Measurements from ENCODE around the gene LIF. TPM values are rescaled to one million over a fixed set of nuclear protein-coding genes. Genes with fewer than 3 reads are reported as not detected.

Gene LIF
- total and polyA plus RNA-seq, 4 donors = 0.77 to 26.1 (median 5.1) TPM

- Histone ChIP-seq H3K27ac (ENCODE audit: low read depth in 1 of 2, low read length in 1 of 2) (no peak overlapping the region), H3K4me1 (ENCODE audit: control insufficient read depth in 5 of 5, insufficient read depth in 5 of 5, low read length in 5 of 5) (peaks cover 0 to 27% (median 16%) of the 10 kb centered on the region in 5 donors), H3K36me3 (ENCODE audit: control insufficient read depth in 4 of 4, insufficient read depth in 4 of 4, low read length in 4 of 4) (no peaks in the 10 kb centered on the region), H3K9ac (ENCODE audit: insufficient read depth in 1 of 2, low read length in 2 of 2) (no peak overlapping the region), H3K27me3 (ENCODE audit: control insufficient read depth in 3 of 3, insufficient read depth in 3 of 3, low read length in 2 of 3) (no peaks in the 10 kb centered on the region), H3K4me3 (no peak overlapping the region), H3K9me3 (ENCODE audit: control insufficient read depth in 4 of 4, insufficient read depth in 3 of 4, low read length in 3 of 4) (no peaks in the 10 kb centered on the region)
- ATAC-seq (ENCODE audit: insufficient read depth, low FRiP score) = no peak
- DNase-seq = no peak
- no peak for TF ChIP-seq CTCF (IDR thresholded peaks at IDR 0.05; ENCODE audit: control extremely low read depth, extremely low read depth)
- WGBS, 2 donors = 88 to 90% methylated on average over 19 of the region's 19 CpGs
Observed at GRCh38 chr22:30210235-30210909, 36.2 kb downstream of the LIF start.

- H3K27ac ChIP-seq (ENCODE audit: low read depth in 1 of 2, low read length in 1 of 2) = peak overlapping the region; percentile 36 to 88
- H3K36me3 ChIP-seq (ENCODE audit: control insufficient read depth in 4 of 4, insufficient read depth in 4 of 4, low read length in 4 of 4) = no peaks in the 10 kb centered on the region
- ATAC-seq (ENCODE audit: insufficient read depth, low FRiP score) = no peak
- WGBS, 2 donors = 95 to 97% methylated on average over 6 of the region's 6 CpGs
- no peaks in the 10 kb centered on the region for H3K9me3 ChIP-seq (ENCODE audit: control insufficient read depth in 4 of 4, insufficient read depth in 3 of 4, low read length in 3 of 4)
- no peak overlapping the region for H3K4me3 ChIP-seq
- TF ChIP-seq CTCF (IDR thresholded peaks at IDR 0.05; ENCODE audit: control extremely low read depth, extremely low read depth) = no peak
- no peaks in the 10 kb centered on the region for H3K27me3 ChIP-seq (ENCODE audit: control insufficient read depth in 3 of 3, insufficient read depth in 3 of 3, low read length in 2 of 3)
- H3K4me1 ChIP-seq (ENCODE audit: control insufficient read depth in 5 of 5, insufficient read depth in 5 of 5, low read length in 5 of 5) = peaks cover 0 to 35% (median 16%) of the 10 kb centered on the region in 5 donors
- DNase-seq = no peak
- peak overlapping the region in 1 of 2 donors; percentile 82 for H3K9ac ChIP-seq (ENCODE audit: insufficient read depth in 1 of 2, low read length in 2 of 2)
Observed at GRCh38 chr22:30209642-30210041, 36.9 kb downstream of the LIF start.

GRCh38 chr22:30208631-30209603, 37.6 kb downstream of the LIF start:
- TF ChIP-seq CTCF (IDR thresholded peaks at IDR 0.05; ENCODE audit: control extremely low read depth, extremely low read depth) = no peak
- H3K27me3 ChIP-seq (ENCODE audit: control insufficient read depth in 3 of 3, insufficient read depth in 3 of 3, low read length in 2 of 3) = no peaks in the 10 kb centered on the region
- peaks cover 0 to 38% (median 16%) of the 10 kb centered on the region in 5 donors for H3K4me1 ChIP-seq (ENCODE audit: control insufficient read depth in 5 of 5, insufficient read depth in 5 of 5, low read length in 5 of 5)
- H3K4me3 ChIP-seq = no peak overlapping the region
- ATAC-seq (ENCODE audit: insufficient read depth, low FRiP score) (peak; percentile 17), DNase-seq (peak; percentile 81 to 94 (median 91))
- no peaks in the 10 kb centered on the region for H3K9me3 ChIP-seq (ENCODE audit: control insufficient read depth in 4 of 4, insufficient read depth in 3 of 4, low read length in 3 of 4)
- peak overlapping the region; percentile 36 to 88 for H3K27ac ChIP-seq (ENCODE audit: low read depth in 1 of 2, low read length in 1 of 2)
- peak overlapping the region in 1 of 2 donors; percentile 82 for H3K9ac ChIP-seq (ENCODE audit: insufficient read depth in 1 of 2, low read length in 2 of 2)
- WGBS, 2 donors = 58% methylated on average over 26 of the region's 26 CpGs
- H3K36me3 ChIP-seq (ENCODE audit: control insufficient read depth in 4 of 4, insufficient read depth in 4 of 4, low read length in 4 of 4) = no peaks in the 10 kb centered on the region

All from lung (tissue), 12 donors.